EH (cell line): Measurements from ENCODE around the gene GABRB3.

Experiments used
- DNase-seq: peaks from one replicate; pipeline ENCODE4 v3.0.0-alpha.2; 2015; ENCODE audit warnings: low read depth

Gene GABRB3

DNA sequence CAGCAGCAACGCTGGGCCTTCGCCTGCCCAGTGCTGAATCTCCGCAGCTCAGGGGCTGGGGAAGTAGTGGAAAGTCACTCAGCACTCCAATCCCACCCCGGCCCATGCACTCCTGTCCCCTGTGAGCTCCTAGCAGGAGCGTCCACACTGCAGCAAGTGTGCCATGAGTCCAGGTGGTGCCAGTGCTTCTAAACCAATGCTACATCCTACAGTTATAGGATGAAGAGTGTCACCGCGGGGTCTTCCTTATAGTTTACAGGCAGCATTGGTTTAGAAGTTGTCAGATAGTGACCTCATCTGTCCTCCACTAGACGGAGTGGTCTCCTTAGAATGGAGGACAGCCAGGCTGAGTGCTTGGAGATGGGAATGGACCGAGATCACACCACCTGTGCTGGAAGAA lies 221.4 kb downstream of the GABRB3 start:
- no peak for DNase-seq

DNA sequence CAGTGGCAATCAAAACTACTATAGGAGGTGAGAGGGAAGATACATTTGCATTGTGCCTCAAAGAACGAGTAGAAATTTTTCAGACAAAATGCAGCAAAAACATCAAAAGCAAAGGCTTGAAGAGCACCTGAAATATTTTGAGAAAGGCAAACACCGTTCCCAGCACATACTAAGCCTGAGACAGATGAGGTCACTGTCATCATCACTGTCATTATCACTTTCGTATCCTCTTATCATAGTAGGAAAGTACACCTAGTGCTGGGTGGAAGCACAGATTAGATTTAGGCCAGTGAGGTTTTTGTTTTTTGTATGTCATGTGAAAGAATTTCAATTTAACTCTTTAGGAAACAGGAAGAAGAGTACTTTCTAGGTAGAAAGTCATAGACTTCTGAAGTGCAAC lies 222.0 kb downstream of the GABRB3 start:
- no peak for DNase-seq

DNA sequence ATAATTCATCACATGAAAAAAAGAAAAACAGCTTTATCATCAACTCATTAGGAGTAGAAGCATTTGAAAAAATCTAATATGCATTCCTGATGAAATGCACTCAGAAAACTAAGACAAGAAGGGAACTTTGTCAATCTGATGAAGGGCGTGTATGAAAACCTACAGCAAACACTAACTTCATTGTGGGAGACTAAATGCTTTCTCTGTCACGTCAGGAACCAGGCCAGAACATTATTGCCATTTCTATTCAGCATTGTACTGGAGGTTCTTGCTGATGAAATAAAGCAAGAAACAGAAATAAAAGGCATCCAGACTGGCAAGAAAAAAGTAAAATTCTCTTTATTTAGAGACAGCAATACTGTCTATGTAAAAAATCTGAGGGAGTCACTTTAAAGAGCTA lies 235.2 kb downstream of the GABRB3 start:
- DNase-seq: no peak

DNA sequence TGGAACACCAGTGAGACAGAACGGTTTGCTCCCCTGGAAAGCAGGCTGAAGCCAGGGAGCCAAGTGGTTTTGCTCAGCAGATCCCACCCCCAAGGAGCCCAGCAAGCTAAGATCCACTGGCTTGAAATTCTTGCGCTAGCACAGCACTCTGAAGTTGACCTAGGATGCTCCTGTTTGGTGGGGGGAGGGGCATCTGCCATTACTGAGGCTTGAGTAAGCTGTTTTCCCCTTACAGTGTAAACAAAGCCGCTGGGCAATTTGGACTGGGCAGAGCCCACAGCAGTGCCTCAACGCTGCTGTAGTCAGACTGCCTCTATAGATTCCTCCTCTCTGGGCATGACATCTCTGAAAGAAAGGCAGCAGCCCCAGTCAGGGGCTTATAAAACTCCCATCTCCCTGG lies 241.4 kb downstream of the GABRB3 start:
- DNase-seq: no peak

DNA sequence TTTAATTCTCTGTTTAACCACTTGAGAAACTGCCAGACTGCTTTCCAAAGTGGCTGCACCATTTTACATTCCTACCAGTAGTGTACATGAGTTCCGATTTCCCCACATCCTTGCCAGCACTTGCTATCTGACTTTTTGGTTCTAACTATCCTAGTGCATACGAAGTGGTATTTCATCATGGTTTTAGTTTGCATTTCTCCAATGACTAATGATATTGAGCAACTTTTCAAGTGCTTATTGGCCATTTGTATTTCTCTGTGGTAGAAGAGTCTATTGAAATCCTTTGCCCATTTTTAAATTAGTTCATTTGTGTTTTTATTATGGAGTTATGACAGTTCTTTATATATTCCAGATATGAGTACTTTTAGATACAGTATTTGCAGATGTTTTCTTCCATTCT lies 247.8 kb downstream of the GABRB3 start:
- DNase-seq: no peak

DNA sequence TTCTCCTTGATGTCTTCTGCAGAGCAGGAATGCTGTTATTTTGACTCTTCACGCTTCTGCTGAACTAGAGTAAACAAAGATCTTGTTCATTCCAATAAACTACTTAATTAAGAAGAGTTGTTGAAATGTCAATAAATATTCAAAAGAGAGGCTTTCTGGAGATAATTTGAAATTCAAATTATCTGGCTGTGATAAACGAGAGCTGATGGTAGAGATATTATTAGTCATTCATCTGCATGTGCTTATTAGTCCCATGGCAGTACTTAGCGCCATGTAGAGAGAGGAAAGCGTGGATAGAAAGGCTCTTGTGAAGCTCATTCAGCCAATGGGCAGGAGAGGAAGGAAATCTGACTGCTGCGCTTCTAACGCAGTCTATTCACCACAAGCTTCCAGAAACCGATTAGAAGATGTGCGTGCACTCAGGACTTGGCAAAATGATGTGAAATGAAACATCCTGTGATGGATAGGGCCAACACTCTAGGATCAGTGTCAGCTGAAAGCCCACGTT lies 251.1 kb downstream of the GABRB3 start:
- DNase-seq: no peak

DNA sequence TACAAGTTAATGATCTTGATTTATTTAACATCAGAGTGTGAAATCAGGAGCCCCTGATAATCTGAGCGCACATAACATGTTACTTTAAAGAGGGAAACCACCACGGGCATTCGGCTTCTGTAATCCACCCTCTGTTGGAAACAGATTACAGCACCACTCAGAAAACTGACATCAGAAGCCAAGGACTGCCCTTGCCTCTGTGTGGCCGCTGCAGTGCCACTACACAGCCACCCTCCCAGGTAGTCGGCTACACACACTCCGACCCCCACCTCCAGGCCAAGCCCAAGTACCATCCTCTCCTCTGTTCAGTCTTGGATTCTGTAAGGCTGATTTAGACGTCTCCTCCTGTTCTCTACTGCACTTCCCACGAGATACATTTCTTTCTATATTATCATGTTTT lies 251.7 kb downstream of the GABRB3 start:
- DNase-seq: no peak

DNA sequence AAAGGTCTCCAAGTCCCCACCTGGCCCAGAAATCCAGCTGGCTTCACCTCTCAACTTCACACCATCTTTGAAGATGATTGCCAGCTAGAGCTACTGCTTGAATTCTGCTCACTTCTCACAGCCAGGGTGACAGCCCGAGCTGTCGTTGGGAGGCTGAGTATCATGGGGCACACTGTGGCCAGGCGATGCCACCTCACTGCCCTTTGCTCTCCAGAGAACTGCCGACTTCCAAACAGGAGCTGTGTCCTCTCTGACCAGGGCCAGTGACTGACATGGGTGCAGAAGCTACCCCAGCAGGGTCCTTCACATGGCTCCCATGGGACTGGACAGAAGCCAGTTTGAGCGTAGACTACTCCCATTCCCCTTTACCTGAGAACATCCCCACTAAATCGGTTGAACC lies 254.0 kb downstream of the GABRB3 start:
- DNase-seq: no peak

DNA sequence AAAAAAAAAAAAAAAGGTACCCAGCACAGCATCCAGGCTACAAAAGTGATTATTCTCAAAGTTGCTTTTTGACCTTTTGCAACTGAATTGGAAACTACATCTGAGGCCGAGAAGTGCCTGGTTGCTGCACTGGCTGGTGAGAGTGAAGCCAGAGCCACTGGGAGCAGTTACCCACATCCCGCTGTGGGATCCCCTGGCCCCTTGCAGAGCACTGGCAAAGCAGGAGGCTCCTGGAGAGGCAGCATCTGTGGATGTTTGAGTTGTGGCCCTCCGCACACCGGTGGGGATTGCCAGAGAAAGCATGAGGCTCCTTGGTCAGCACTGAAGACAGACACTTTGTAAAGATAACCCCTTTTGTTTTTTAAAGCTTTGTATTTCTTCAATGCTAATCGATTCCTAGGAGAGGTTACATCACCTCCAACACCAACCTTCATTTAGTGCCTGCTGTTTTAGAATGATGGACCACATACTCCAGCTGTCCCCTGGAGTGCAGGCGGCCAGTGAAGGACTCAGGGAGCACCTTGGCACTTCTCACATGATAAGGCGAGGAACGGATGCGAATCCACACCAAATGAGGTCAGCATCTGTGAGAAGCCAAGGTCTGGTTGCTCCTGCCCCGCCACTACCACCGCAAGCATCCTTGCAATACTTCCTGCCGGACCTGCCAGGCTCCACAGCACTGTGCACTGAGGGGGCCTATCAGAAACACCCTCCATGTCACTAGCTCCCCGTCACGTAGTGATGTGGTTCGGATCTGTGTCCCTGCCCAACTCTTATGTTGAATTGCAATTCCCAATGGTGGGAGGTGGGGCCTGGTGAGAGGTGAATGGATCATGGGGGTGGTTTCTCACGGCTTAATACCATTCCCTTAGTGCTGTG lies 256.5 kb downstream of the GABRB3 start:
- no peak for DNase-seq

DNA sequence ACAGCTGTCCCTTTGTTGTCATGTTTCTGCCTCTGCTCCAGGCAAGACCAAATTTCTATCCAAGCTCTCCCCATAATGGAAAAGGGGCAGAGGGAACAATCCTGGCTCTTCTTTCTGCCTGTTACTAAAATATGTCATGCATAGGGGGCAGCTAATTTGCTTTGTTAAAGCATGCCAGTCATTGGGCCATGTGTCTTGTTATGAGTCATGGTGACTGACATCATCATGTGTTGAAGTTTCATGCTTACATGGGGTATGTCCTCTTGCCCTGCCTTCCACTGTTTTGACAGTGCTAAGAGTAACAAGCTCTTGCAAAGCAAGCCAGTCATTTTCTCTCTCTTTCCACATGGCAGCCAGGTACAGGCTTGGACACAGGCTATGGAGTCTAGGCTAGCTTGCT lies 268.9 kb downstream of the GABRB3 start:
- DNase-seq: no peak
